Ureter (tissue), 1 donor: ENCODE measurements around the gene UNC119B. TPM values are rescaled to one million over a fixed set of nuclear protein-coding genes. Genes with fewer than 3 reads are reported as not detected.
"Not testable (repeated sequence)": the region's sequence is repeated elsewhere in the genome, so short reads cannot be mapped to it uniquely, and the experiment has no call there.

Source experiments
- DNase-seq: peaks from one replicate; pipeline ENCODE4 v3.0.0-alpha.2; 2020; ENCODE audit warnings: low spot score
- total RNA-seq: library from RNA; stranded (reverse); gene quantifications from one replicate; pipeline ENCODE4 v1.2.4, GENCODE V29; 2023
- donor health status: DM: yes; HTN: yes; CAD: no.

UNC119B gene
- total RNA-seq, 1 donor from 2014 or later = 28.4 TPM

- no peak for DNase-seq
Observed at GRCh38 chr12:120719496-120720233, 9.4 kb downstream of the UNC119B start.

DNA sequence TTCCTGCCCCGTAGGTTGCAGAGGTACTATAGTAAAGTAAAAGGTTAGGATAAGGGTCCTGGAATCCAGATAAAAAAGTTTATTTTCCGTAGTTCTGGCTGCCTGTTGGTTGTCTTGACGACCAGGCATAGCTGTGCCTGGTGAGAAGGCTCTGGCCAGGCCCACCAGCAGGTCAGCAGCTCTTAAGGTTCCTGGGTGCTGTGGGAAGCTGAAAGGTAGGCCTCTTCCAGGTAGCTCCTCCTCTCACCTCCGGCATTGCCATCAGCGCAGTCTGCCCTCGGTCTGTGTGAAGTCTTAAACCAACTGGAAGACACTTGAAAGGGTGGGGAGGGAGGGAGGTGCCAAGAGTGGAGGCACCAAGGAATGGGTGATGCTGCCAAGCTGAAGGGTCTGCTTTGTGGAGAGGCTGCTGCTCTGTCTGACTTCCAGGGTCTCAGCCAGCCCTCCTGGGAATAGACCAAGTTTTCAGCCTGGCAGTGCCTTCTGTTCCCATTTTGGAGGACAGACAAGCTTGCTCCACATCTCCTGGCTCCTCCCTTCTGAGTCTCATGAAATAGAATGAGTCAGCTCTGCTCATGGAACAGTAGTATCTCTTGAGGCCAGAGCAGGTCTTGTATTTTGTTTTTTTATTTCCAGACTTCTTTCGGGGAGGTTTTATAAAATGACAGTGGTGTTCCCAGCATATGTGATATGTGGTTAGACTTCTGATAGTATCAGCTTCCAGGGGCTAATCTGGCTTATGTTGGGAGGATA, 10.2 kb downstream of the UNC119B start:
- no peak for DNase-seq

- DNase-seq = no peak
Observed at GRCh38 chr12:120720987-120721801, 10.9 kb downstream of the UNC119B start.

GRCh38 chr12:120721866-120722265, 11.6 kb downstream of the UNC119B start:
- DNase-seq = no peak

DNA sequence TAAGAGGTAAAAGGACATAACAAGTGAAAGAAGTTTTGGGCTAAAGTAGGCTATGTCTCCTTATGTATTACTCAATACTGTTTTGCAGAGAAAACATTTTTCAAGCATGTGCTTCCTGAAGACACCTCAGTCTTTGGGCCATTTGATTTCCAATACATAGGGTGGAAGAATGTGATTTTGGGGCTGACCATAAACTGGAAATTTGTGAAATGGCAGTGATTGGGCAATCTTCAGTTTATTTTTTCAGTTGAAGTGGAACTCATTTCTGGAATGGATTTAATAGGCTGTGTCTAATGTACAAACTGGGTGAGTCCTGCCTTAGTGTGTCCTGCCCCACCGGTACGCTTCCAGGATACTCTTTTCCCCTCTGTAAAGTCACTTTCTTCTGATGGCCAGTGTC, 12.5 kb downstream of the UNC119B start:
- no peak for DNase-seq

- no peak for DNase-seq
Observed at GRCh38 chr12:120724720-120725119, 14.5 kb downstream of the UNC119B start.

DNA sequence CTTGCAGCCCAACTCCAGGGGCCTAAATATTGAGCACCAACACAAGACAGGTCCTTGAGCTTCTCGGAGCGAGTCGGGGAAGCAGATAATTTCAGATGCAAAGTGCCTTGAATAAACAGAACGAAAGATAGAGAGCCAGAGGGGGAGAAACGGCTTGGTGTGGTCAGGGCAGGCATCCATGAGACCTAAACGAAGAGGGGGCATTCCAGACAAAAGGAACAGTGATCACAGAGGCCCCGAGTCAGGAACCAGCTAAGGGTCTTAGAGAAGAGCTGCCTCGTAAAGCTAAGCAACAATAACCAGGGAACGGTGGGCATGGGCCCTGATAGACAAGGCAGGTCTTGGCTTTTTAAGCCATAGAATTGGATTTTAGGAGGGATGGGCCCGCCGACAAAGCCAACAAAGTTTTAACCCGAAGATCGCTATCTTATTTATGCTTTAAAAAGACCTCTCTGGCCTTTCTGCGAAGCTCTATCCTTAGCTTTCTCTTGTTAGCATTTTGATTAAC, 14.9 kb downstream of the UNC119B start:
- DNase-seq = no peak

DNA sequence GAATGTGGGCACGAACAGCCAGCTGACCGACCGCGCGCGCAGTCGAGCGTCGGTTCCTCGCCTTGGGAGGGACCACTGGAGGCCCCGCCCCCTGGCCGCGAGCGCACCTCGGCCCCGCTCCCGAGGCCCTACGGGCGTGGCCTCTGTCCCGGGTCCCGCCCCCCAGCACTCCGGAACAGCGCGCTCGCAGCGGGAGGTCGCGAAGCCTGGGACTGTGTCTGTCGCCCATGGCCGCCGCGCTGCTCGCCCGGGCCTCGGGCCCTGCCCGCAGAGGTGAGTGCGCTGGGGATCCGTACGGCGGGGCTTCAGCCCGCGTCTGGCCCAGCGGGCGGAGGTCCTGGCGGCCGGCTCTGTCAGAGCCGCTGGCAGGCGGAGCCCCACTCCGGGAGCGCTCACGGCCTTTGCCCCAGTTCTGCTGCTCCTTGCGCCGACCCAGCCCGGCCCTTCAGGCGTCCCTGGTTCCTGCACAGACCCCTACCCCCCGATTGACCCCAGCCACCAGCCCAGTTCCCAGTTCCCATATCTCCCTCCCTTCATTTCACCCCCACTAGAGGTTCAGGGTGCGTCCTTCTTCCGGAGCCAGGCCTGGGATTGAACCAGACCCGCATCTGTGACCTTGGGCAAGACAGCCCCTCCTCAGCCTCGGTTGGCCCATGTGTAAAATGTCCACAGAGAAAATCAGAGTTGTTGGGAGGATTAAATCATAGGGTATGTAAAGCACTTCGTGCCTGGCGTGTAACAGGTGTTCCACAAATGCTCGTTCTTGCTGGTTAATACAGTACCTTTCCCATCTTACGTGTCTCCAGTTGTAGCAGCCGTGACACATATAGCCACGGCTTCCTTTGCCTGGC, 15.6 kb downstream of the UNC119B start, which contains the start of gene ACADS:
TSS of gene ACADS (plus strand) at position 168 of the 851 bp plus-strand sequence. CDS start at position 228, 60 bp downstream.
- DNase-seq = peak; percentile 88

GRCh38 chr12:120726510-120726793, 16.2 kb downstream of the UNC119B start:
- no peak for DNase-seq

DNA sequence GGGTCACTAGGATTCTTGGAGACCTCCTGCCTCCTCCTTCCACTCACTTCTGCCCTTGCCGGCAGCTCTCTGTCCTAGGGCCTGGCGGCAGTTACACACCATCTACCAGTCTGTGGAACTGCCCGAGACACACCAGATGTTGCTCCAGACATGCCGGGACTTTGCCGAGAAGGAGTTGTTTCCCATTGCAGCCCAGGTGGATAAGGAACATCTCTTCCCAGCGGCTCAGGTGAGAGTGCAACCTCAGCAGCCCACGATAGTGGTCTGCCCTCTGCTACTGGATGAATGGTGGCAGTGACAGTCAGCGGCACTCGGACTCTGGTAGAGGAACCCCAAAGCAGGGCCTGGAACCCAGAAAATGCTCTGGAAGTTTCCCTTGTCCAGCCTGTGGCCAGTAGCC, 16.7 kb downstream of the UNC119B start:
- no peak for DNase-seq

GRCh38 chr12:120732198-120732597, 21.9 kb downstream of the UNC119B start:
- not testable (repeated sequence) for DNase-seq

DNA sequence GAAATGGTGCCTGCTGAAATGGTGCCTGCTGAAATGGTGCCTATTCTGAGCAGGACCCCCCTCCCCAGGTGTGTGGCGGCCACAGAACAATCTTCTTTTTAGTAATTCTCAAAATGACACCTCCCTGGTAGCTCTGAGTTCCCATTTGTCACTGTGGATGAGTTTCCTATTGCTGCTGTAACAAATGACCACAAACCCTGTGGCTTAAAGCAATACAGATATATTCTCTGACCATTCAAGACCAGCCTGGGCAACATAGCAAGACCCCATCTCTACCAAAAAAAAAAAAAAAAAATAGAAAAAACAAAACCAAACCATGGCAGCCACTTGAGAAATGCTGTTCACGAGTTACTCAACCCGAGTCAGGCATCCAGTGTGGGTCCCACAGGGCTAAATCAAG, 23.3 kb downstream of the UNC119B start:
- no peak for DNase-seq

DNA sequence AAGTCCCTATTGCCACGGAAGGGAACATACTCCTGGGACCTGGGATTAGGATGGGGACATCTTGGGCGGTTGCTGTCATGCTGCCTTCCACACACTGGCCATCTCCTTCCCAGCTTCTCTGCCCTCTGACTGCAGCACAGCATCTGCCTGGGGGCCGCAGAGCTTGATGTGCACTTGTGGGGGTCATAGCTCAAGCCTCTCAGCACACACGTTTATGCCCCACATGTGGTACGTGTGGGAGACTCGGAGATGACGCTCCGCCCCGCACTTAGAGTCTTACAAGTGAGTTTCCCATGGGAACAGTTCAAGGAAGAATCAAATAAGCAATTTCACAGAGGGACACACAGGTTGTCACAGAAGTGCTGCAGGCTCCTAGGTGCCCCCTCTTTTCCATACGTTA, 24.0 kb downstream of the UNC119B start:
- no peak for DNase-seq

GRCh38 chr12:120735181-120735580, 24.9 kb downstream of the UNC119B start:
- DNase-seq = no peak

DNA sequence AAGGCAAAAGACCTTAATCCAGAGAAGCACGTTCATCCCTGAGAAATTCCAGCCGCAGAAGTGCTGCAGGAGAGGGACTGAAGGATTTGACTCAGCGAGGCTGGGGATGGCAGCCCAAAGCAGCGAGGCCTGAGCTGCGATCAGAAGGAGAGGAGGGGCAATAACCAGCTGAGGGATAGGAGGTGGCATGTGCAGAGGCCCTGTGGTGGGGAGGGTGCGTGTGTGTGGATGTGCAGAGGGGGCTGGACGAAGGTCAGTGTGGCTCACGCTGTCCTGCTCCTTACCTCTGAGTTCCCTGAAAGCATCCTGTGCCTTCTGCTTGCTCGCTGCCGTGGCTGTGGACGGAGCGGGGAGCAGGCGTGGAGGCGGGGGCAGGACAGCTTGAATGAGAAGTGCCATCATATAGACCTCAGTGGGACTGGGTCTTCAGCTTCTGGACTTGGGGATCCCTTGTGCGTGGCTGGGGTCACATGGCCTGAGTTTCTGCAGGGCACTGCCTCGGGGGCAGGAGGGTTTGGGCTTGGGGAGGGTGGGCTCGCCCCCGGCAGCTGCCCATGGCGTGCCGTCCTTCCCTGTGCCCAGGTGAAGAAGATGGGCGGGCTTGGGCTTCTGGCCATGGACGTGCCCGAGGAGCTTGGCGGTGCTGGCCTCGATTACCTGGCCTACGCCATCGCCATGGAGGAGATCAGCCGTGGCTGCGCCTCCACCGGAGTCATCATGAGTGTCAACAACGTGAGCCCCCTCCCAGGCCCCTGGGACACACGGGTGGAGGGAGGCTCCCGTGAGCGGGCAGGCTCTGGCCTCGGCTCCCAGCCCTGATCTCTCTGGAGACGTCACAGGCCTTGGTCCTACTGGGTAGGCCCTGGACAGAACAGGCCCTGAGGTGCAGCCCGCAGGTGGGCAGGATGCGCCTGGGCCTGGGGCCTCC, 26.4 kb downstream of the UNC119B start:
- no peak for DNase-seq

DNA sequence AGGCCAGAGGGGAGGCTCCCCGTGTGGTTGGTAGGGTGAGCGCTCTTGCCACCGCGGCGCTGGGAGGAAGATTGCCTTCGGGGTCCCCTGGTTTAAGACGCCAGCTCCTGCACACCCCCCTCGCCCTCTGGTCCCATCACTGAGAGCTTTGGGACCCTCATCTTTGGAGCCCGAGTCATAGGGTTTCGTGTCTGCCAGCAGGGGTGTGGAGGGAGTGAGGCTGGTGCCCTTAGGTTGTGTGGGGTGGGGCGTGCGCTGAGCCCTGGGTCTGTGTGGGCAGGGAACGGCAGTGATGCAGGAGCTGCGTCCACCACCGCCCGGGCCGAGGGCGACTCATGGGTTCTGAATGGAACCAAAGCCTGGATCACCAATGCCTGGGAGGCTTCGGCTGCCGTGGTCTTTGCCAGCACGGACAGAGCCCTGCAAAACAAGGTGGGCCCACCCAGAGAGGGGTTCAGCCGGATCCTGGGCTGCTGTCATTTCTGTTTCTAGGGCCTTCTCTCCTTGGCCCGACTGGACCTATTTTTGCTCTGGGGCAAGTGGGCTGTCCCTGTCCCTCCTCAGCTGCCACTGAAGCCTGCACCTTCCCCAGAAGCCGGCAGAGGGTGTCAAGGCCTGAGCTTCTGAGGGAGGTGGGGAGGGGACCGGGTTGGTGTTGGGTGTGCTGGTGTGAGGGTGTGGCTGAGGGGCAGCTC, 27.4 kb downstream of the UNC119B start:
- no peak for DNase-seq

DNA sequence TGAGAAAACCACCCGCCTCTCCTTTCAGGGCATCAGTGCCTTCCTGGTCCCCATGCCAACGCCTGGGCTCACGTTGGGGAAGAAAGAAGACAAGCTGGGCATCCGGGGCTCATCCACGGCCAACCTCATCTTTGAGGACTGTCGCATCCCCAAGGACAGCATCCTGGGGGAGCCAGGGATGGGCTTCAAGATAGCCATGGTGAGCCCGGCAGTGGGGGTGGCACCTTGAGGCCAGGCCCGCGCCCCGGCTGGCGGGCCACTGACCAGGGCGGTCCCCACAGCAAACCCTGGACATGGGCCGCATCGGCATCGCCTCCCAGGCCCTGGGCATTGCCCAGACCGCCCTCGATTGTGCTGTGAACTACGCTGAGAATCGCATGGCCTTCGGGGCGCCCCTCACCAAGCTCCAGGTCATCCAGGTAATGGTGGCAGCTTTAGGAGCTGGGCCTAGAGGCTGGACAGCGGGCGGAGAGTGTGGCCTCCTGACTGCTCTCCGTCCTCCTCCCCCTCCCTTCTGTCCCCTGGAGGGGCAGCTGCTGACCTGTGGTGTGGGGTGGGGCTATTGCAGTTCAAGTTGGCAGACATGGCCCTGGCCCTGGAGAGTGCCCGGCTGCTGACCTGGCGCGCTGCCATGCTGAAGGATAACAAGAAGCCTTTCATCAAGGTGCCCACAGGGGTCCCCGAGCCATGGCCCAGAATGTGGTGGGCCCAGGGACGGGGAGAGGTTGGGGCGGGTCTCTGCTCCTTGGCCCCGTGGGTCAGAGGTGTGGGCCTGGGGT, 28.2 kb downstream of the UNC119B start:
- DNase-seq = no peak

DNA sequence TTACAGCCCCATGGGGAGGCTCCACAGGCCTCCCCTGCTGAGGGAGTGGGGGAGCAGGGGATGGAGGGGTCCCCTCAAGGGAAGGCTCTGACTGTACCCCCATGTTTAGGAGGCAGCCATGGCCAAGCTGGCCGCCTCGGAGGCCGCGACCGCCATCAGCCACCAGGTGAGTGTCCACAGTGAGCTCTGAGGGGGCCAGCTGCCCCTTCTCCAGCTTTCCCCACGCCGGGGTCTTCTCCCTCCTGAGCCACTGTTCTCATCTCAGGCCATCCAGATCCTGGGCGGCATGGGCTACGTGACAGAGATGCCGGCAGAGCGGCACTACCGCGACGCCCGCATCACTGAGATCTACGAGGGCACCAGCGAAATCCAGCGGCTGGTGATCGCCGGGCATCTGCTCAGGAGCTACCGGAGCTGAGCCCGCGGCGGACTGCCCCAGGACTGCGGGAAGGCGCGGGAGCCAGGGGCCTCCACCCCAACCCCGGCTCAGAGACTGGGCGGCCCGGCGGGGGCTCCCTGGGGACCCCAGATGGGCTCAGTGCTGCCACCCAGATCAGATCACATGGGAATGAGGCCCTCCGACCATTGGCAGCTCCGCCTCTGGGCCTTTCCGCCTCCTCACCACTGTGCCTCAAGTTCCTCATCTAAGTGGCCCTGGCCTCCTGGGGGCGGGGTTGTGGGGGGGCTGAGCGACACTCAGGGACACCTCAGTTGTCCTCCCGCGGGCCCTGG, 28.9 kb downstream of the UNC119B start:
- no peak for DNase-seq
